HG03521 (cell line): ENCODE measurements around the gene LMTK3.

Experiments
- ATAC-seq: cut with Tn5 transposase; IDR thresholded peaks from one replicate; pipeline ENCODE4 v1.9.1; 2021; ENCODE audit warnings: mild to moderate bottlenecking, moderate library complexity; ENCODE audit not compliant: unreplicated experiment

The LMTK3 gene

GRCh38 chr19:48508729-48509411 is 2.8 kb downstream of the LMTK3 start:
- ATAC-seq: no peak

- ATAC-seq: no peak
These were observed 3.7 kb downstream of the LMTK3 start for GRCh38 chr19:48507911-48508439.

GRCh38 chr19:48506138-48506733 is 5.4 kb downstream of the LMTK3 start:
- no peak for ATAC-seq

GRCh38 chr19:48502350-48503018 is 9.2 kb downstream of the LMTK3 start:
- no peak for ATAC-seq

GRCh38 chr19:48501494-48502349 is 9.9 kb downstream of the LMTK3 start:
- no peak for ATAC-seq

- ATAC-seq: no peak
These were observed 10.7 kb downstream of the LMTK3 start for GRCh38 chr19:48500830-48501493.

- no peak for ATAC-seq
These were observed 12.1 kb downstream of the LMTK3 start for GRCh38 chr19:48499316-48500090.

- ATAC-seq: no peak
These were observed 12.9 kb downstream of the LMTK3 start for GRCh38 chr19:48498595-48499311.

- ATAC-seq: no peak
These were observed 13.7 kb downstream of the LMTK3 start for GRCh38 chr19:48497728-48498594.

- no peak for ATAC-seq
These were observed 14.5 kb downstream of the LMTK3 start for GRCh38 chr19:48496959-48497727.

GRCh38 chr19:48495396-48495795 is 16.2 kb downstream of the LMTK3 start:
- no peak for ATAC-seq

GRCh38 chr19:48493718-48494401 is 17.8 kb downstream of the LMTK3 start:
- no peak for ATAC-seq

- ATAC-seq: peak; percentile 53
These were observed 18.5 kb downstream of the LMTK3 start for GRCh38 chr19:48492925-48493717.

GRCh38 chr19:48491793-48492123 is 19.9 kb downstream of the LMTK3 start:
- ATAC-seq: no peak

- ATAC-seq: no peak
These were observed 20.4 kb downstream of the LMTK3 start for GRCh38 chr19:48490981-48491792.
